GM18873 (cell line): ENCODE results near the gene ULK3.

Source experiments
- ATAC-seq: cut with Tn5 transposase; IDR thresholded peaks from one replicate; pipeline ENCODE4 v1.9.1; 2021; ENCODE audit warnings: mild to moderate bottlenecking, moderate library complexity, moderate number of reproducible peaks; ENCODE audit not compliant: unreplicated experiment, low FRiP score

Gene ULK3

DNA sequence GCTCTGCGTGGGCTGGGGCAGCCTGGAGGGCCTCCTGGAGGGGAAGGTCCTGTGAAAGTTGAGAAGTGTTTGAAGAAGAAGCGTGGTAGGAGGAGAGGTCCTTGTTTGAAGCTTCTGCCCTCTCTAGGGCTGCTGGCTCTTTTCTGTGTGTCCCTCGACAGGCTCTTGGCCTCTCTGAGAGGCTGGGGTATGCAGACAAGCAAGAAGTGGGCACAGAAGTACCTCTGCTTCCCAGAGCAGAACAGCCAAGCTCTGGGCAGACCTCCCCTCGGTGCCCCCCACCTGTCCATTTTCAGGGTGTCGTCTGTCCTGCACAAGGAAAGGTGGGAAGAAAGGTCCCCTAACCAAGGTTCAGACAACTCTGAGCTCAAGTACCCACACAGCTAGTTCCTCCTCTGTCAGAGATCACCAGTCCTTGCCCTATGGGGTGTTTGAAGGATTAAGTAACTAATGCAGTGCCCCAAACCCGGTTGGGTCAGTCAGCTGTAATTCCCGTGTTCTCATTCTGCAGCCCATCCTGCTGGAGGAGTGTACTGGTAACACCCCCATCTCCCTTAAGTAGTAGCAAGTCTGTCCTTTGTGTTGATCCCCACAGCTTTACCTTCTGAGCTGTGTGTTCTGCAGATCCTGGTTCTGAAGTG, 54.8 kb downstream of the ULK3 start:
- ATAC-seq = no peak

DNA sequence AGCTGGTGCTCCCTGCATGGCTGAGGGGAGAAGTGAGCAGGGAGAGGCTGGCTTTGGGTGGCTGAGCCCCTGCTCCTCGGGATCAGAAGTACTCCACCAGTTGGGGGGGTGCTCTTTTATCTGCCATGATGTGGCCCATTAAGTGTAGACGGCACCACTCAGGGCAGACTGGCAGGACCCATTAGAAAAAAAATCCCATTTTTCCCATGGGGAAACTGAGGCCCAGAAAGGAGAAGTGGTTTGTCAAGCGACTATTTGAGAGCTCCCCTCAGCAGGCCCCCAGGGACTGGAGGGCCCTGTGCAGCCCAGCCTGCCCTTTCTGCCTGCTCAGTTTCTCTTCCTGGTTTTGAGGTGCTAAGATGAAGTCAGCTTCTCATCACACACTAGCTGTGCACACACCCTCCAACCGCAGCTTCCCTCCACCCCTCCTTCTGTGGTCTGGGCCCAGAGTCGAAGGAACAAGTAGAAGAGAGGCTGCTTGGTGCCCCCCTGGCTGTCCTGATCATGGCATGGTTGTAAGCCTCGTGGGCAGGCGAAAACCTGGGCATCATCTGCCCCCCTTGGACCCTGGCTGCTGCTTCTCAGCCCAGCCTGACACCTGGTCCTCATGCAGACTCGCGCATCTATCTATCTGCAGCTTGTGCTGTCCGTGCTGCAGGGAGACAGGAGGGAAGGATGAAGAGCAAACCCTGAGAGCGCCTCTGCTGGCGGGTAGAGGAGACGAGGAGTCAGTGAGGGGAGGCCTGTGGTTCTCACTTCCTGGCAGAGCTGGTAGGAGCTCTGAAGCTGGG, 55.5 kb downstream of the ULK3 start:
- ATAC-seq = peak; percentile 40

- no peak for ATAC-seq
Measured at GRCh38 chr15:74786551-74787165, 56.3 kb downstream of the ULK3 start.
